GM12878 (cell line): Measurements from ENCODE around the gene DUSP11. TPM values are rescaled to one million over a fixed set of nuclear protein-coding genes. Genes with fewer than 3 reads are reported as not detected.

ENCODE experiments used
- E2F4 ChIP-seq: IDR thresholded peaks from 2 replicates; pipeline ENCODE4 v1.6.1; 2012; ENCODE audit warnings: low read depth, low read length, improper control_type of control experiment
- HDGF ChIP-seq: fragments of 450-650 bp; IDR thresholded peaks from 2 replicates; pipeline ENCODE4 v1.6.1; 2016; ENCODE audit warnings: antibody characterized with exemption
- RBBP5 ChIP-seq: fragments of 200-600 bp; sonication (generic); conservative IDR thresholded peaks from 2 replicates; pipeline ENCODE4 v1.6.1; 2016
- ZNF207 ChIP-seq: fragments of 450-650 bp; IDR thresholded peaks from 2 replicates; pipeline ENCODE4 v1.6.1; 2014; ENCODE audit warnings: antibody characterized with exemption, mild to moderate bottlenecking, borderline replicate concordance
- ZNF384 ChIP-seq: IDR thresholded peaks from 2 replicates; pipeline ENCODE4 v1.6.1; 2012; ENCODE audit warnings: low read depth, mild to moderate bottlenecking, low read length, improper control_type of control experiment, borderline replicate concordance
- ZNF687 ChIP-seq: fragments of 450-650 bp; IDR thresholded peaks from 2 replicates; pipeline ENCODE4 v1.6.1; 2017; ENCODE audit warnings: mild to moderate bottlenecking, moderate library complexity
- polyA plus RNA-seq, 11 experiments: library from polyadenylated mRNA; depleted of rRNA in 4 of 11; unstranded in 6 of 11; stranded (reverse) in 5 of 11; fragments of >200 nt; fragmentation: Nextera tagmentation in 4 of 11; fragmentation: Illumina TruSeq in 1 of 11; extraction: Ambion mirVana in 4 of 11; extraction: Trizol in 1 of 11; gene quantifications; 1 replicate in 1 of 11; 2 replicates in 10 of 11; pipeline versions ENCODE4 v1.2.1 to v1.2.3, GENCODE V29; 2011 to 2016; ENCODE audit warnings: inconsistent platforms in 2 of 11, missing spikeins in 2 of 11, low read depth in 1 of 11
- total RNA-seq, 4 experiments: library from RNA; depleted of rRNA in 3 of 4; stranded (reverse); fragments of >200 nt in 3 of 4; fragmentation: Illumina TruSeq in 1 of 4; extraction: Trizol in 1 of 4; gene quantifications; 2 replicates each; pipeline versions ENCODE4 v1.2.1 to v1.2.3, GENCODE V29; 2013 to 2021

The DUSP11 gene
- total and polyA plus RNA-seq, 10 of the 15 experiments (the other 5 are each of a cell fraction or from before 2014, with no cell fraction given), result 26.4 to 78.4 (median 47.9) TPM

GRCh38 chr2:73828818-73829570 lies 49.1 kb upstream of the DUSP11 start, which contains the start of gene STAMBP (continued):
- TF ChIP-seq ZNF687, result peak; percentile 63; the same call in 1 of the 2 replicates
- peak; percentile 71; the same call in 1 of the 2 replicates for TF ChIP-seq HDGF
- no peak for TF ChIP-seq ZNF384
- TF ChIP-seq RBBP5, result no peak
- no peak; the same call in 1 of the 2 replicates for TF ChIP-seq ZNF207
- TF ChIP-seq E2F4, result no peak
